HG03432 (cell line): ENCODE results near the gene COL19A1.

Experiments
- ATAC-seq: cut with Tn5 transposase; IDR thresholded peaks from one replicate; pipeline ENCODE4 v1.9.1; 2021; ENCODE audit warnings: mild to moderate bottlenecking, moderate library complexity; ENCODE audit not compliant: unreplicated experiment

COL19A1 gene

DNA sequence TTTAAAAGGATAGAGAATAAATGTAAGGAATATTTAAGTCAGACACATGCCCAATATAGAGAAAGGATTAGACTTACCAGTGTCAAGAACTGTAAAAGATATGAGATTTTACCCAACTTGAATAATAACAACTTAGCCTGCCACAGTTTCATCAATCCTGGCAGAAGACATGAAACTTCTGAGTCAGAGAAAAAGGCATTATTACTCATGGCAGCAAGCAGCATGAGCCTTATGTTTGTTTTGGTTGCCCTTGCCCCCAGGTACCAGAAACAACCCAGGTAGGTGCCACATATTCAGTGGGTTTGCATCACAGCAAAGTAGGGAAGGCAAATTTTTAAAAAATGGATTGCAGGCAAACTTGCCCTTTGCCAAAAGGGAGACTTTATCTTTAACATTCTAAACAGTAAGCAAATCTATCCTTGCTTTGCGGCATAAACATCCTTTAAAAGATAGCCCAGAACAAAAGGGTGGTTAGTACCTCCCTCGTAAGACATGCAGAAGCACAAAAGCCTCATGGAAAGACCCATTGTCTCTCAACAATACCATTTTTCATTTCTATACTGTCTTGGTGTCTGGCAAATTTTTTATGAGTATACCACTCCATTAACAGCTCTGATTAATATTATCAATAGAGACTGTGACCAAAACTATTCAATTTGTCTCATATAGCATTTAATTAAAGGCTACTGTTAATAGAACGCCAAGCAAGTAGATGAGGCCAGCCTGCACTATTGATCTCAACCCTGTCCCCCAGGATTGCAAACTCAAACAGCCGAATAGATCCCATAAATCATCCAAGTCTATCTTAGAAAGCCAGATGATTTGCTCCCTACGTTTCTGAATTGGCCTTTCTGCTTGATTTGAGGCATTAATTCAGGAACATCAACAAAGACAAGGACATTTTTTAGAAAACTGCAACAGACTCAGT, 185.1 kb downstream of the COL19A1 start:
- no peak for ATAC-seq

DNA sequence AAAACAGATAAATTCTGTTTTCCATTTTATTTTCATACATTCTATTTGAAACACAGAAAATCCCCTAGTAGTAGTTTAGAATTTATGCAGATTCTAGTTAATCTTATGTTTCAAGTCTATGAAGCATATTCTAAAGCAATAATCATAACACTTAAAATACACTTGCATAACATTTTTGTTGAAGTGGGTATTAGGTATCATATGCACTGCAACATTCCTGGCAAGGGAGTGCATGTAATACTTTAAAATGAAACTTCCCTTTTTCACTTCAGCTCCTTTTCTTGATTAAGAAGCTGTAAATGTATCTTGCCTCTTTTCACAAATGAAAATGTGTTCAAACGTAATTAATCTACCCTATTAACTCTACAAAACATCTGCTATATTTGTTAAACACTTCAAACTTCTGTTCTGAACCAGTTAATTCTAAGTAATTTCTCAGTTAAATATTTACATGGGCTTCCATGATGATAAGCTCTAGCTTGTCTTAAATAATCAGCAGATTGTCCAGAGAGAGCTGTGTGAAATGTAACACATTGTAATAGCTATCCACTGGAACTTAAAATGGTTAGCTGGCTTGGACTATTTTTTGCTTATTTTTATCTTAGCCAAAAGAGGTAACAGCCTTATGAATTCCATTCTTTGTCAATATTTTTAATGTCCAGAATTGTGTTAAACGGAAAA, 192.8 kb downstream of the COL19A1 start:
- ATAC-seq = no peak

DNA sequence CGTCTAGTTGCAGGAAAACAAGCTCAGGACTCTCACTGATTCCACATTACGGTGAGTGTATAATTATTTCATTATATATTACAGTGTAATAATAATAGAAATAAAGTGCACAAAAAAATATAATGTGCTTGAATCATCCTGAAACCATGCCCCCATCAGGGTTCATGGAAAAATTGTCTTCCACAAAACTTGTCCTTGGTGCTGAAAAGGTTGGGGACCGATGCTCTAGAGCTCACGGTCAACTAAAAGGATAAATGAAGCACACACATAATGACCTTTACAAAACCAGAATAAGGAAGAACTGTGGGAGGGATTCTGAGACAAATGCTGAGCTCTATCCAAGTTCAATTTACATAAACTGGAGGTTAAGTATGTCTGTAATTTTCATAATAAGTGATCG, 194.3 kb downstream of the COL19A1 start:
- ATAC-seq = no peak

DNA sequence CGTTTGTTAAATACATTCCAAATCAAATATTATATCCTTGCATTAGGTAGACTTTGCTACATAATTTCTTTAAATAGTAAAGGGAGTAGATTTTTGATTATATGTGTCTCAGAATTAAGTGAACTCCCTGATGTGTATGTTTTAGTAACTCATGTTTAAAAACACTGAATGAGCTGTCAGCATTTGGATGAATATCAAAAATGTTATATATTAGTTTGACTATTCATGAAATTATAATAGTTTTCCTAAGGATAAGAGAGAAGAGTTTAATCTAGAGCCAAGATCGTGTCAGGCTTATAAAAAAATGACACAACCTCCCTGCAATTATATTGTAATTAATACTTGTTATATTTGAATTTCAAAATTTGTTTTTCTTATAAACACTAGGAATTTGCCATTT, 195.2 kb downstream of the COL19A1 start:
- ATAC-seq = no peak

DNA sequence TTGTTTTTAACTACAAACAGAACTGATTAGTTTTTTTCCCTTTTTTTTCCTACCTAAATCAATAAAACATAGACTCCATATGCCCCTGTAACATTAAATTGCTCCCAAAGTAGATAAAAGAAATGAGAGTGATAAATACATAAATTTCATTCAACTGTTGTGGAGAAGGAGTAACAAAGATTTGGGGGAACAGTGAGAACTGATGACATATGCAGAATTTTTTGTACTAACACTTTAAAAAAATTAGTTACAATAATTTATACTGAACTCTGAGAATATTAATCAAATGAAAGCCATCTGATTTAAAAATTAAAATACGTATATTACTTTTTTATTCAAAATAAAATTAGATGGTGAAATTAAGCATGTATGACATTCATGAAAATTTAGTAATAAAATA, 195.7 kb downstream of the COL19A1 start:
- no peak for ATAC-seq

DNA sequence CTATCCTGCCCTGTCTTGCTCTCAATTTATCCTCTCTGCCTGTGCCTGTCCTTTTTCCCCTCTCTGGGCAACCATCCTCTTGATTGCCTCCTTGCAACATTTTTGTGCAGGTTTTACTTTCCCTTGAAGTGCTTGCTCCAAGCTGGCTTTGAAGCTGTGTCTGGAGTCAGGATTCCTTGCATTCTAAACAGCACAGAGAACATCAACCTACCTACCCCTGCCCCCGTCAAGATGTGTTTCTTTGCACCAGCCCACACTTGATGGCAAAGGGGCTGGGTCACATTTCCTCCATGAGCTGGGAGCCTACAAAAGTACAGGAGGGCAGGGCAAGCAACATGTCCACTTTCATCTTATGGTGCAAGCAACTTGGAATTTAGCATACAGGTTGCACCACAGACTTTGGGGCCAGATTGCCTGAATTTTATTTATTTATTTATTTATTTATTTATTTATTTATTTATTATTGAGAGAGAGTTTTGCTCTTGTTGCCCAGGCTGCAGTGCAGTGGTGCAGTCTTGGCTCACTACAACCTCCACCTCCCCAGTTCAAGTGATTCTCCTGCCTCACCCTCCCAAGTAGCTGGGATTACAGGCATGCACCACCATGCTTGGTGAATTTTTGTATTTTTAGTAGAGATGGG, 206.3 kb downstream of the COL19A1 start:
- no peak for ATAC-seq

DNA sequence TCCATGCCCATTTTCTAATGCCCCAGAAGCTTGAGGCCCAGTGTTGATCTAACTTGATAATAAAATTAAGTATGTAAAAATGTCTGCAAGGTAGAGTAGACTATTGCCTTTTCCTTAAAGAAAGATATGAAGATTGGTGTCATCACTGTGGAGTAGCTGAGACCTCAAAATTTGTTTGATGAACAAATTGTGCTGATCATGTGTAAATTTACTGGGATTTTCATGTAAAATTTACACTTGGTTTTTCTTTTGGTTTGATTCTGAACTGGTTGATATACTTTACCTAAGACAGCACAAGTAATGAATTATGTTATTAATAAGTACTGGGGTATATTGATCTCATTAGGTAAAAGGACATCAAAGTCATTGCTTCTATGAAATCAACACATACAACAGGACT, 207.3 kb downstream of the COL19A1 start:
- ATAC-seq = no peak

DNA sequence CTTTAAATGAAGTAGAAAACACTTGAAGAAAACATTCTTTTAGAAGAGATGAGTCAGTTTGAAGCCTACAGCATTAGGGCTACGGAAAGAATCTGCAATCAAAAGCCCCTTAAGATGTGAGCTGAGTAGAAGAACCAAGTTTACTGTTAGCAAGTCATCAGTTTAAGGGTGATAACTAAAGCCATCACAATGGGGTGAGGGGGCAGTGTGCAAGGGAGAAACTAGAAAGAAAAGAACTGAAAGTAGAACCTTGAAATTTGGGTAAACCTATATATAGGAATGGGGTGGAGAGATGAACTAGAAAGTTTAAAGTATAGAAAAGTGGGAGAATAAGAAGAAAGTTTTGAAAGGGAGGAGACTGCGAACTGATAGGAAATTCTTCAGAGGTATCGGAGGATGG, 212.9 kb downstream of the COL19A1 start:
- ATAC-seq = peak; percentile 80

DNA sequence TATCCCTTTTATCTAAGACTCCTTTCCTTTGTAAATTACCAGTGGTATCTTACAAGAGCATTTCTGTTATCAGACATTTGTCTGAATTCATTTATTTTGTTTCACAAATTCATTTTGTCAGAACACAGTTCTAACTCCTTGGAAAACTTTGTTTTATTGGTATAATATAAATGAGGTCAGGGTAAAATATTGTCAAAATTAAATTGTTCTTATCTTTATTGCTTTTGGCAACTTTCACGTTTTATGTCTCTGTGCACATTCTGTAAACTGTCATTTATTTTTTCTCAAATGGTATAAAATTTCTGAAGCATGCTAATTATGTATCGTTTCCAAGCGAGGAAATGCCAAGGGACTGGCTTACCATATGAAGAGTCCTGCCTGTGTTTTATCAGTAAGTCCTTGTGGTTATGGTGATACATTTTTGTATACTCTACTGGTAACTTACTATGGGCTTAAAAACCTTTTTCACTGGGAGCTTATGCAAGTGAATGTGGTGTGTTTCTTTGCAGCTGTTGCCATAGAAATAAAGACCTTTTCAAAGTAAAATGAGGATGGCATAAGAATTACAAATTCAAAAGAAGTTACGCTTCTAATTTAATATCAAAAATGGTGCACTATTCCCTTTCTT, 214.2 kb downstream of the COL19A1 start:
- ATAC-seq = no peak

DNA sequence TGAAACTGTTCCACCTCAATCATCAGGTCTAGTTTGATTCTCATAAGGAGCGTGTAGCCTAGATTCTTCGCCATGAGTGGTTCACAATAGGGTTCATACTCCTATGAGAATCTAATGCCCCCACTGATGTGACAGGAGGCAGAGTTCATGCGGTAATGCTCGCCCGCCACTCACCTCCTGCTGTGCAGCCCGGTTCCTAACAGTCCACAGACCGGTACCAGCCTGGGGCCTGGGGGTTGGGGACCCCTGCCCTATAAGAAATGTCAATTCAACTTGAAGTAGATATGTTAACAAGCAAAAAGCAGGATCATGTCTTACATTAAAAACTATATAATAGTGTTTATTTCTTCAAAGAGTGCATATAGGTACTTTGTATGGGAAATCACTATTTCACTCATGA, 216.5 kb downstream of the COL19A1 start:
- no peak for ATAC-seq

DNA sequence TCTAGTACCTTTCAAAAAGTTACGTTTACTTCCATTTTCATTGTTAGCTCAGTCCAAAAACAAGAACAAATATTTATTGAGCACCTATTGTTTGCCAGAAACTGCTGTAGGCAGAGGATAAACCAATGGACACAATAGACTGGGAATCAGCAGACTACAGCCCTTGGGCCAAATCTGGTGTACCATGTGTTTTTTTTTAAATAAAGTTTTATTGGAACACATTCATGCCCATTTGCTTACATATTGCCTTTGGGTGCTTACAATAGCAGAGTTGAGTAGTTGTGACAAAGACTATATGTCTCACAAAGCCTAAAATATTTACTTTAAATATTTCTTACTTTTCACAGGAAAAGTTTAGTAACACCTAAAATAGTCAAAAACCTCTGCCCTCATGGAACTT, 220.4 kb downstream of the COL19A1 start:
- ATAC-seq = no peak

DNA sequence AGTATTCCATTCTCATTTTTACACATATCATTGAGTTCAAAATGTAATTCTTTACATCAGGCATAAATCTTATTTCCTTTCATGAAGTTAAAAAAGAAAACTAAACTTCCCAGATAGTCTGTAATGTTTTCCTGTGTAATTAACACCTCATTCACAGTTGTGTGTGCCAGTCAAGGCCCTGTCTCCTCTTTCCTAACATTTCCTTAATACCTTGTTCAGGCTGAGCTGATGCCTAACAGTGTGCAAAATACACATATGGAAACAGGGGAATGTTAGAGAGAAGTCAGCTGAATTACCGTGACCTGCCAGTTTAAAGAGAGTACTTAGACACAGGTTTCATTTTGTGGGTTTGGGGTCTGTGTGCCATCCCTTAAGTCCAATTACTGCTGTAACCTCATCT, 227.8 kb downstream of the COL19A1 start:
- ATAC-seq = no peak

DNA sequence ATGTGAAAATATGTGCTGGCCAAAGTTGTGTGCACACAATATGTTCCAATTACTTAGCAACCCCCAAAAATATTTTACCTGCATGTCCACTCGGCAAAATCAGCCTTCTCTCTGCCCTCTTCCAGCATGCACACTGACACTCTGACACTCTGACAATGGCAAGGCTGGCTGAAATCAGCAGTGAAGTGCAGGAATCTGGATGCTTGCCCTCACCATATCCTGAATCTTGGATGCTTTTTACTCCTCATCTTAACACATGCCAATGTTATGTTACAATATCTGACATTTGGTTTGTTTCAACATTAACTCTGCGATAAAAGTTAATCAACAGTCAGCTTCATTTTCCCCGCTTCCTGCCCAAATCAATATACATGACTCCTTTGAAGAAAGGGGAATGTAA, 233.4 kb downstream of the COL19A1 start:
- no peak for ATAC-seq

DNA sequence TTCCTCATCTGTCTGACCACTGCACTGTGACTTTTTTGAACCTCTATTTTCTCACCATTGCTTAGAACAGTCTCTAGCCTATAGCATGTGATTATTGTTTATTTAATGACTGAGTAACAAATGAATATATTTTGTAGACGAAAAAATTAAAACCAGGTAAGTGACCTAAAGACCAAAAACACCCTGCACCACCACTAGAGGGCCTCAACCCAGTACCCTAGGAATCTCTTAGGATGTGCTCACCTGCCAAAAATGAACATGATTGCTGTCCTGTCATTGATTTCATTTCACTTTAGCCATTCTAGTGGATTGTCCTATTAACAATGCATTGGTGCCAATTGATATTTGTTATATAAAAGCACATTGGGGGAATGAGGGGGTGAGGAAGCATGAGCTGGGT, 237.4 kb downstream of the COL19A1 start:
- no peak for ATAC-seq

DNA sequence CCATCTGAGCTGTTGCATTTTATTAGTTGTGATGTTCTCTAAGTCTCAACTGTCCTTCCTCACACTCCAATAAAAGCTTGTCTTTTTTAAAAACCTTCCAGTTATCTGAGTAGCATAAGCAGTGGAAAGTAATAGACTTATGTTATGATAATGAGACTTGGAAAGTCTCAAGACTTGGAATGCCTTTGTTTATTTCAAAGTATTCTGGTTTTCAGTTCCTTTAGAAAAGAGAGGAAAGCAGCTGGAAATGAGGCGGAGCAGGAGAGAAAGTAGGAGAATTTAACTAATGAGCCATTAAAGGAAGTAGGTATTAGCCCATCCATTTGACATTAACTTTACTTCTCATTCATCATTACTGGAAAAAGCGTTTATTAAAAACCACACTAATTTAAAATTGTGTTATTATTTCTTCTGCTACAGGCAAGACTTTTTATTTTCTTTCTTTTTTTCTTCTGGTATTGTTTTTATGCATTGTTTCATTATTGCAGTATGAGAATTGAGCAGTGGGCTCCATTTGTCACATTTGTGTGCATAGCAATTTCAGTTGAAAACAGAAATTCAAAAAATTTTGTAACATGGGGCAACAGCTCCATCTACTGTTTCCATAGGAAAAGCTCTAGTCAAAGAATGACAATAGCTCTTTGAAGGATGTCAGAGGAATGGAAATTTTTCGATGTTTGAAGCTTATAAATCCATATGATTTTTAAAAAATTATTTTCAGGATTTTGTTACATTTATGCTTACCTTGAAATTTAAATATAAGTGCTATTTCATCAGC, 241.7 kb downstream of the COL19A1 start:
- peak; percentile 48 for ATAC-seq

DNA sequence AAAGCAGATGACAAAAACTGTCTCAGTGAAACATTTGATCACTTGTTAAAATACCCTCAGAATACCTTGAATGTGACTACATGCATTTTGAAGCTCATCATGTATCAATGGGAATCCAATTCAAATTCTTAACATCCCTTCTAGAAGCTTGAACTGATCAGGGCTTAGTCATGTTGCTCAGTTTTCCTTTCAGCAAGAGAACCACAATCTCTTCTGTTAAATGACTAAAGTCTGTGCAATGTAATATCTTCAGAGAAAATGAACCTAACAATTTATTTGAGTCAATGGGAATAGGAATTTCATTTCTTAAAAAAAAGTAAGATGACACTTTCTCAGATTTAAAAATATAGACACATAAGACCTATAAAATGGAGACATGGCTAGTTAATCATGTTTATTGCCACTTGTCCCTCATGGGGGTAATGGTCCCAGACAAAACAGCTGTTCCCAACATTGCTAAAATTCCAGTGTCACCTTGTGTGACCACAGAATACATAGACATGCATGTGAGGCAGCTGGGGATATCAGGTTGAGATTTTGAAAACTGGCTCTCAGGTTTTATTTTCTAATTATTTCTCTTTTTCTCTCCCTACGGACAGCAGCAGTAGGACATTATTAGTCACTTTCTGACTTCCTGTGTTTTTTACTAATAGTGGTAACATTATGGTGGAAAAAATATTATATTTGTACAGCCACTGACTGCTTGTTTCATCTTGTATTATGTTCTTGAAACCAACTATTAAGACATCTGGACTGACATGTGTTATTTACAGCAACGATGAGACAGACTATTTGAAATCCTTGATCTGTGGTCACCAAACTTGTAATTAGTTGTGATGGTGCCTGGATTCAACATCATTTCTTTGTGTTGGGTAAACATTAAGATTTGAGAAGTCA, 244.0 kb downstream of the COL19A1 start:
- peak; percentile 58 for ATAC-seq

DNA sequence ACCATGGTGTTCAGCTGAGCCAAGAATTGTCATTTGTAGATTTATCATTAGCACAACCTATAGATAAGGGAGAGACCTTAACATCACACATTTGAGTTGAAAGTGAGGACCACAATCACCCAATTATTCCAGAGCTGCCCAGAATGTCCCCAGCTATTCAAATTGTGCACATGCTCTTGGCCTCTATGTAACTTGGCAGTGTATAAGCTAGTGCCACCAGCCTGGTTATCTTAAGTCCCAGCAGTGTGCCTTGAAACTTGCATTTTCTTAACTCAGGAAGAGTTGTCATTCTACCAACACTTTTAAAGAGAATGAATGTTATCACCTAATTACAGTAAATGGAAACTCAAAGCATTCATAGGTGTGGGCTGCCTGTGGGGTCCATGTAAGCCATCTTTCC, 245.4 kb downstream of the COL19A1 start:
- ATAC-seq = no peak

DNA sequence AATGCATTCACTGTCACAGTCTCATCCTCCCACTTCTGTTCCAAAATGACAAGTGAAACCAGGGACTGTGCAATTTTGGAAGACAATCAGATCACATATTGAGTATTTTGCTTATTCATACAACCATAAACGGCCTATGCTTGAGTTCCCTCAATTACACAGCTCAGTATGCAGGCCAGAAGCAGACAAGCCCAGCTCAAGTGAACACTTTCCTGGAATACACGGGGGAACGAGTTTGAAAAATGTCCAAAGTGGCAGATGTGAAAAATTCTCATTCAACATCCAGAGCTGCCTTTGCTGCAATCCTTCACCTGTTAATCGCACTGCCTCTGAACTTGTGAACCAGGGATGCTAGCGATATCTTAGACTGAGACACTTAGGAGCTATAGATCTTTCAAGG, 246.4 kb downstream of the COL19A1 start:
- ATAC-seq = no peak

DNA sequence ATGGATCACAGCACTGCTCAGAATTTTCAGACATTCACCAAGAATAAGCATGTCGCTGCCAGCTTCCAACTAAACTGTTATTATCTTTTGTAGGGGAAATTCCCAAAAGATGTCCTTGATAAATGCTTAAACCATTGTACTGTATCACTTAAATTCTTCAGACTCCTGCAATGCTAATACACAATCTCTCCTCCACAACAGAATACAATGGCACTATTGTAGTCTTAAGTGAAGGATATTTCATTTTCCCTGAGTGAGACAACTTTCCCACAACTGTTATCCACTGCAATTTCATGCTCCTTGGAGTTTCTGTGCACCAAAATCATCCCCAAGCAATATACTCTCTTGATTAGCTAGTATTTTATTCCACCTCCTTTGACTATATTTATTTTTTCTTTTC, 246.8 kb downstream of the COL19A1 start:
- ATAC-seq = no peak

DNA sequence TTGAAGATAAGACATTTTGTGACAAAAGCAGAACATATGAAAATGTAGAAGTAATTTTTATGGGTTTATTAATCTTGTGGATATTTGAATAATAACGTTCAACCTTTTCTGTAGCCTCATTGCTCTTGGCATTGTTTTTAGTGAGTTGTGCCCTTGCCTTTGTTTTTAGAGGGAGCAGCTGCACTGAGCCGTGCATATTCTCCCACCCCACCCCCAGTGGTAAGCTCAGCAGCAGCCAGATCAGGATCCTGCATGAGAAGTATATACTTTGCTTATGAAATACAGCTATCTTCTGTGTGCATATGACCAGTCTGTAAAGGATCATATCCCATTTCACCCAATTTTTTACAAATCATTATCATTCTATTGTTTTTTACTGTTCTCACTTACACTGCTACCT, 252.3 kb downstream of the COL19A1 start:
- ATAC-seq = no peak
